Measurements from ENCODE around the gene LAGE3.

LAGE3 gene

GRCh38 chrX:154452823-154453222, 26.3 kb downstream of the LAGE3 start:
- no peak for DNase-seq

GRCh38 chrX:154450312-154450711, 28.8 kb downstream of the LAGE3 start:
- no peak for DNase-seq

- DNase-seq = no peak
These were observed 29.5 kb downstream of the LAGE3 start for GRCh38 chrX:154449618-154450017.

GRCh38 chrX:154448484-154448883, 30.6 kb downstream of the LAGE3 start:
- no peak for DNase-seq

- DNase-seq = no peak
These were observed 32.7 kb downstream of the LAGE3 start for GRCh38 chrX:154446430-154446829.

GRCh38 chrX:154445776-154446175, 33.3 kb downstream of the LAGE3 start:
- no peak for DNase-seq

GRCh38 chrX:154444755-154445246, 34.3 kb downstream of the LAGE3 start:
- DNase-seq = no peak

GRCh38 chrX:154443992-154444754, 34.9 kb downstream of the LAGE3 start, which contains the start of gene FAM50A:
Gene FAM50A, plus strand, starts transcription at chrX:154444141. Its CDS starts 95 bp downstream, at chrX:154444236.
- peak; percentile 51 to 81 (median 64) for DNase-seq

- no peak for DNase-seq
These were observed 35.6 kb downstream of the LAGE3 start for GRCh38 chrX:154443479-154443910.

- DNase-seq = no peak
These were observed 36.9 kb downstream of the LAGE3 start for GRCh38 chrX:154441984-154442707.

GRCh38 chrX:154441564-154441963, 37.5 kb downstream of the LAGE3 start:
- peak in 1 of 5 experiments; percentile 52 for DNase-seq

GRCh38 chrX:154440623-154441357, 38.3 kb downstream of the LAGE3 start:
- DNase-seq = no peak

- no peak for DNase-seq
These were observed 39.2 kb downstream of the LAGE3 start for GRCh38 chrX:154439841-154440240.

GRCh38 chrX:154437971-154438893, 40.8 kb downstream of the LAGE3 start:
- DNase-seq = no peak

- peak; percentile 32 to 77 (median 49) for DNase-seq
These were observed 41.9 kb downstream of the LAGE3 start, which contains the start of gene GDI1 for GRCh38 chrX:154436983-154437752. Gene GDI1, plus strand, starts transcription at chrX:154437154. Its CDS starts 101 bp downstream, at chrX:154437255.

- DNase-seq = peak in 4 of 5 experiments; percentile 33 to 77 (median 52)
These were observed 42.6 kb downstream of the LAGE3 start for GRCh38 chrX:154436374-154436982.

GRCh38 chrX:154435171-154435733, 43.8 kb downstream of the LAGE3 start:
- DNase-seq = no peak

- DNase-seq = no peak
These were observed 44.5 kb downstream of the LAGE3 start for GRCh38 chrX:154434394-154435168.

GRCh38 chrX:154433605-154434004, 45.5 kb downstream of the LAGE3 start:
- no peak for DNase-seq

Data from T-helper 2 cell (primary cell).